ENCODE results near the gene AXIN2.

The AXIN2 gene

DNA sequence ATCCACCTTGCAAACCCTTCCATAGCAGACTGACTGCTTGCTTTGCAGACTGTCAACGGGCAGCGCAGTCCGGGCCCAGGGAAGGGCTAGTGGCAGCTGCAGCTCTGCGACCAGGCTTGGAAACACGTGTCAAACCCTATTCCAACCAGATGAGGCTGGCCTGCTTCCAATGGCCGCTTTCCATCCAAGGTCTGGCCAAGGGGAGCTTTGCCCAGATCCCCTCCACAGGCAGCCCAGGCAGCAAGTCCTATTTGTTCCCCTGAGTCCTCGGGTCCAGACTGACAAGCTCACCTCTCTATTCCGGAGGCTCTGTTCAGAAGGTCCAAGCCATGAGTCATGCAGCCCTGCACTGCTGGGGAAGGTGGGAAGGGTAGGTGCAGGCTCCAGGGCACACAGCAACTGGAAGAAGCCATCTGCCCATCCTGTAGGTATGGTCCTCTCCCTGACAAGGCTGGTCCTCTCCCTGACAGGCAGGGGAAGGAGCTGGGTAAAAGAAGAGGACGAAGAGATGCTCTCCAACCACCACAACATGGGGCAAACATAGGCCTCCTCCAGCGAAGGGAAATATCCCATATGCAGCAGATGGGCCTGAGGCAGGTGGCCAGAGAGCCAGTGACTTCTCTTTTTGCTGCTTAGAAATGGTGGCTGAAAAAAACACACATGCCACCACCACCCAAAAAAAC lies 22.6 kb upstream of the AXIN2 start:
- DNase-seq: no peak

- no peak for DNase-seq
Measured at GRCh38 chr17:65576939-65577338, 15.5 kb upstream of the AXIN2 start.

DNA sequence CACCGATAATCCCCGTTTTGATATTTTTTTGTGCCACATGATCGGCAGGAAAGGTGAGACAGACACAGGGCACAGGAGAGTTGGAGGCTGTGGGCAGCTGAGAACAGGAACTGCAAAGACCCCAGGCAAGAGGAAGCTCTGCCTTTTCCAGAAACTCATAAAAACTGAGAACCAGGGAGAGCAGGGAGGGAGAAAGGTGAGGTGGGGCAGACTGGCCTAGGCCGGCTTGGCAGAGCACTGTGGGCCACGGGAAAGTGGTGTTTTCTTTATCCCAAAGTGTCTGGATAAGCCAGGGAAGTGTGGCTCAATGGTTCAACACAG lies 11.8 kb upstream of the AXIN2 start:
- DNase-seq: no peak

DNA sequence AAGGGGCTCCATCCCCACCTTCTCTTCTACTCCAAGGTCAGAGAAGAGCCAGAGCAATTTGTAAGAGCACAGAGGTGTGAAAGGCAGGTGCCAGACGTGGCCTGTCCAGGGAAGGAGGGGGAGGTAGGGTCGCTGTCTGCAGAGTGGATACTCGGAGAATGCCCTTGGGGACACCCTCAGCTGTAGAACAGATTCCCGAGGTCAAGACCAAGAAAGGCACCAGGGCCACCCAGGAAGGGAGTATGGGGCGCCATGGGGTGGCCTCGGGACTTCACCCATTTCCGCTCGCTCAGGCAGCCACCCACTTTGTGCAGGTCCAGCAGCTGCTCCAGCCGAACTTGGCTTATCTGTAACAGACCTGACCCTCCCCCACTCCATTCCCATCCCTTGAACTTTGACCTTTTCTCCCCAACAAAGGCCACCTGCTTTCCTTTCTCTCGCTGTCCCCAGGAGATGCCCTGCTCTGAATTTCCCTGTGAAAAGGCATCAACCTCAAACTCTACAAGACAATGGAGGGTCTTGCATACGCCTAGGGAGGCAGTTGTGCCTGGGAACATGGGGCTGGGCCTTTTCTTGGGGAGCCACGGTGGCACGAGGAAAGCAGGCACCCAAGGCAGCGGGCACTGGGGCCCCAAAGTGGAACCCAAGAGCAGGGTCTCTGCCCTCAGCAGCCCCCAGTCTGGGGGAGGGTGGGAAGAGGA lies 11.3 kb upstream of the AXIN2 start:
- no peak for DNase-seq

- no peak for DNase-seq
Measured at GRCh38 chr17:65572186-65572580, 10.7 kb upstream of the AXIN2 start.

GRCh38 chr17:65568918-65569317 lies 7.5 kb upstream of the AXIN2 start:
- no peak for DNase-seq

GRCh38 chr17:65567566-65567965 lies 6.1 kb upstream of the AXIN2 start:
- no peak for DNase-seq

GRCh38 chr17:65565559-65565958 lies 4.1 kb upstream of the AXIN2 start:
- no peak for DNase-seq

GRCh38 chr17:65564793-65565192 lies 3.3 kb upstream of the AXIN2 start:
- no peak for DNase-seq

DNA sequence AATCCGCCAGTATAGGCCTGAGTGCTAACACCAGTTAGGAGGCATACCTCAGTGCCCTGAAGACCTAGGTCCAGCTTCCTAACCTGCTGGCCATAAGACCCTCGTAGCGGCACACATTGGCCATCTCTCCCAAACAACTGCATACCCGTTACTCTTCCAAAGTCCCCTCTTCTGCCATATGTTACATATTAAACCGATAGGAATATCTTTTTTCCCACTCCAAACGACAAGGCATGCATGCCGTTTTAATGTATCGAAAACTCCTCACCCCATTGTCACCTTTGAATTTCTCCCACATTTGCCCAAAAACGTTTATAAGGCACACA lies 721 bp upstream of the AXIN2 start:
- no peak for DNase-seq

- DNase-seq: no peak
Measured at GRCh38 chr17:65560628-65561451, 608 bp downstream of the AXIN2 start.

- DNase-seq: no peak
Measured at GRCh38 chr17:65559804-65560627, 1.4 kb downstream of the AXIN2 start.

- no peak for DNase-seq
Measured at GRCh38 chr17:65559461-65559803, 2.0 kb downstream of the AXIN2 start.

- no peak for DNase-seq
Measured at GRCh38 chr17:65558683-65559460, 2.6 kb downstream of the AXIN2 start.

- DNase-seq: no peak
Measured at GRCh38 chr17:65558311-65558682, 3.2 kb downstream of the AXIN2 start.

DNA sequence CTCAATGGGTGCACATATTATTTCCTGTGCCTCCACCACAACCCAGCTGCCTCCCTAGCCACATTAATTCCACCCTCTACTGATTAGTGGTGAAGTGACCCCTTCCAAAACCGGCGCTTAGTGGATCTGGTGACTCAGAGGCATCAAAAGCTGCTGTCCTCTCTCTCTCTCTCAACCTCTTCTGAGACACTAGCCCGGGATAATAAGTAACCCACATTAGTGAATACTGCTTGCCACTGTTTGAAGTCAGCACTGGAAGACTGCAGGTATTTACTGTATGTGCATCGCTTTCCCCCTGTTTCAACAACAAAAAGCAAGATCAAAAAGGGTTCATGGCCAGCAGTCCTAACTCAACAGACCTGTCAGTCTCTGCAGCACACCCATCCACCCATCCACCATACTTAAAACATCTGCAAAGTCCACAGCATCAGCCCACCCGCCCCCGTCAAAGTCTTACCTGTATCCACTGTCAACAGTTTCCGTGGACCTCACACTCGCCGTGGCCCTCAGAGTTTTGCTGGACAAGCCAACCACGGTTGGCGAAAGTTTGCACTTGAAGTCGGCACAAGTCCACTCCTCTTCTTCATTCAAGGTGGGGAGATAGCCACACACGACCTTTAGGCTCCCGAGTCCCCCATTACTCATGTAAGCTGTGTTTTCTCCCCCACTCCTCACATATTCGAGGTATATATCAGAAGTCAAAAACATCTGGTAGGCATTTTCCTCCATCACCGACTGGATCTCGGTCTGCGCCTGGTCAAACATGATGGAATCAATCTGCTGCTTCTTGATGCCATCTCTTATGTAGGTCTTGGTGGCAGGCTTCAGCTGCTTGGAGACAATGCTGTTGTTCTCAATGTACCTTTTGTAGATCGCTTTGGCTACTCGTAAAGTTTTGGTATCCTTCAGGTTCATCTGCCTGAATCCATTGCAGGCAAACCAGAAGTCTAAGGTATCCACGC lies 3.8 kb downstream of the AXIN2 start:
- no peak for DNase-seq

DNA sequence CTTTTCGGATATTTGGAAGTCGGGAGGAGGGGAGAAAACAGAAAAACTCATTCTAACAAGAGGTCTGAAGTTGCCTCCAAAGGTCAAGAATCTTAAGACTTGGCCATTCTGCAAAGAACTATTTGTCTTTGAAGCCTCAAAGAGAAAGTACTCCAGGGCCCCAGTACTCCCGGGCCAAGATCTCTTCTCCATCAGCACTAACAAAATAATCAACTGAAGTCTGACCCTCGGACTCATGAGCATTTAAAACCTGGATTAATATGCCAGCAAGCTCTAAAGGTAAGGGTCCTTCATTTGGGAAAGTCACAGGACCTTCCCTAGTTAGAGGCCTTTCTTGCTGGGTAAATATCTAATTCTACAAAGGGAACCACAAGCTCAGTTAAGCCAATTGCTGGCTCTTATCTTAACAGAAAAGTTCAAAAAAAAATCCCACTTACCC lies 4.5 kb downstream of the AXIN2 start:
- DNase-seq: no peak

- no peak for DNase-seq
Measured at GRCh38 chr17:65556014-65556909, 5.2 kb downstream of the AXIN2 start.

DNA sequence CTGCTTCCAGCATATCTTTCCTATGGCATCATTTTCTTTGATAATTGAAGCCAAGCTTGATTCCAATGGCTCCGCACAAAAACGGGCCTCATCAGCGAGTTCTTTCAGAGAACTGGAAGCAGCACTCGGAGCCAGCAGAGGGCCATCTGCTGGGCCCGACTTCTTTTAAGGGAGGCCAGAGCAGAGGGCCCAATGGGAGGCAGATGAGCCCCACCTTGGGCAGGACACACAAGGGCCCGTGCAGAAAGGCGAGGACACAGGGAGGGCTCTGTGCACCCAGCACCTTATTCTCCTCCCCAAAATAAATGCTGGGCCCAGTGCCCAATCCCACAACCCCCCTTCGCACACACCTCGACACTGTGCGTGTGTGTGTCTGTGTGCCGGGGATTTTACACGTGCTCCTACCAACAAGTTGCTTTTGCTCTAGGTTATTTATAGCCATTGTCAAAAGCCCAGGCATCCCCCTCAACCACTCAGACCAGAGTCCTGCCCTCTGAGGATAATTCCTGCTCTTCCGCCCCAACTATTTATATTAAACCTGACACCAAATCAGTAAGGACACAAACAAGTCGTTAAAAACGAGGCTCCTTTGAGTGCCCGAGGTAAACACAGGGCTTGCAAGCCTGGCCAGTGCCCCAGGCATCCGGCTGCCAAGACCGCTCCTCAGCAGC lies 6.8 kb downstream of the AXIN2 start:
- no peak for DNase-seq

All from GF-D8 (cell line).